Measurements from ENCODE around the gene ARGLU1. TPM values are rescaled to one million over a fixed set of nuclear protein-coding genes. Genes with fewer than 3 reads are reported as not detected.

Gene ARGLU1
- total RNA-seq, 1 experiment from 2014 or later, result 96.9 TPM

DNA sequence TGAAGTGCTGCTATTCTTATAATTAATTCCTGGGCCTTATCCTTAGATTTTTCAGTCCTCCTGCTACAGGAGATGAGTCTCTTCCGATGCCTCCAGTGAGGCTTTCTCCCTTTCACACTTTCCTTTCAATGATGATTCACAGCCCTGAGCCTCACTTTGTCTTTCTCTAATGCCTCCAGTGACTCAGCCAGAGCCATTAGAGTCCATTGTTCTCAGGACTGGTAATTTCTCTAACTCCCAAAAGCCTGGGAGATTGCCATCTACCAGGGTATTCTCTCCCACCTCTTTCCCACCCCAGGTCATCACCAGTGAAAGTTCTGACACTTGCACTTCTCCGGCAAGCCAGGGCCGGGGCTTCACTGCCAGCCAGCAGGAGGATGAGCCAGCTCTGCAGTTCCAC is 49.6 kb upstream of the ARGLU1 start:
- H3K4ac ChIP-seq (ENCODE audit: low read depth, low read length), result no peak overlapping the region
- H2BK120ac ChIP-seq (ENCODE audit: low read depth, low read length, poor library complexity, severe bottlenecking), result no peak overlapping the region
- H3K27me3 ChIP-seq (ENCODE audit: insufficient read depth, low read length), result no peaks in the 10 kb centered on the region; the same call in 1 of the 2 replicates
- no peak overlapping the region for H3T11ph ChIP-seq (ENCODE audit: low read length)
- Mint-ChIP-seq H3K4me3 (no peak overlapping the region), H3K9me3 (no peaks in the 10 kb centered on the region; a peak in 1 of 5 replicates), H3K27ac (peak overlapping the region; percentile 2 to 49 (median 5); a peak in 3 of 7 replicates), H3K4me1 (peaks cover 15 to 19% of the 10 kb centered on the region in 2 experiments), H3K36me3 (ENCODE audit: insufficient read depth in 1 of 3, low read depth in 3 of 3) (no peaks in the 10 kb centered on the region; a peak in 1 of 7 replicates), H3K27me3 (ENCODE audit: low read depth) (0 out of 2 replicates have a peak, but pooled peaks cover 2% of the 10 kb centered on the region)
- no peak overlapping the region for H2BK20ac ChIP-seq (ENCODE audit: low read depth, low read length, poor library complexity, severe bottlenecking)
- H3K18ac ChIP-seq (ENCODE audit: insufficient read length, low read depth, low read length), result no peak overlapping the region
- H2BK15ac ChIP-seq (ENCODE audit: low read depth, low read length), result no peak overlapping the region
- H3K4me2 ChIP-seq (ENCODE audit: insufficient read depth, insufficient read length, low read length), result no peak overlapping the region
- no CpG with 5 or more reads among the region's 3 CpGs for WGBS (ENCODE audit: extremely low coverage, insufficient read length, low lambda C conversion rate)
- no peaks in the 10 kb centered on the region; the same call in 1 of the 2 replicates for H3K4me1 ChIP-seq (ENCODE audit: insufficient read depth, low read length)
- no peak overlapping the region for H2AFZ ChIP-seq (ENCODE audit: low read length)
- H4K8ac ChIP-seq (replicated peaks; ENCODE audit: insufficient read length, low read depth, low read length), result no peak overlapping the region
- H4K5ac ChIP-seq (ENCODE audit: insufficient read length, low read depth, low read length), result no peak overlapping the region
- no peak overlapping the region for H3K14ac ChIP-seq (ENCODE audit: insufficient read depth, low read length)
- no peak overlapping the region for H3K23ac ChIP-seq (ENCODE audit: insufficient read length, low read depth, low read length)
- no peaks in the 10 kb centered on the region for H3K23me2 ChIP-seq (ENCODE audit: insufficient read length, low read depth, low read length, poor library complexity, severe bottlenecking)
- TF ChIP-seq, protein P1, sequence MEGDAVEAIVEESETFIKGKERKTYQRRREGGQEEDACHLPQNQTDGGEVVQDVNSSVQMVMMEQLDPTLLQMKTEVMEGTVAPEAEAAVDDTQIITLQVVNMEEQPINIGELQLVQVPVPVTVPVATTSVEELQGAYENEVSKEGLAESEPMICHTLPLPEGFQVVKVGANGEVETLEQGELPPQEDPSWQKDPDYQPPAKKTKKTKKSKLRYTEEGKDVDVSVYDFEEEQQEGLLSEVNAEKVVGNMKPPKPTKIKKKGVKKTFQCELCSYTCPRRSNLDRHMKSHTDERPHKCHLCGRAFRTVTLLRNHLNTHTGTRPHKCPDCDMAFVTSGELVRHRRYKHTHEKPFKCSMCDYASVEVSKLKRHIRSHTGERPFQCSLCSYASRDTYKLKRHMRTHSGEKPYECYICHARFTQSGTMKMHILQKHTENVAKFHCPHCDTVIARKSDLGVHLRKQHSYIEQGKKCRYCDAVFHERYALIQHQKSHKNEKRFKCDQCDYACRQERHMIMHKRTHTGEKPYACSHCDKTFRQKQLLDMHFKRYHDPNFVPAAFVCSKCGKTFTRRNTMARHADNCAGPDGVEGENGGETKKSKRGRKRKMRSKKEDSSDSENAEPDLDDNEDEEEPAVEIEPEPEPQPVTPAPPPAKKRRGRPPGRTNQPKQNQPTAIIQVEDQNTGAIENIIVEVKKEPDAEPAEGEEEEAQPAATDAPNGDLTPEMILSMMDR (conservative IDR thresholded peaks at IDR 0.05), result no peak
- no peak overlapping the region for H2BK12ac ChIP-seq (ENCODE audit: insufficient read length, low read depth, low read length)
- H3K56ac ChIP-seq (ENCODE audit: insufficient read length, low read depth, low read length), result no peak overlapping the region
- no peak overlapping the region for H3K27ac ChIP-seq (ENCODE audit: insufficient read length, low read depth, low read length)
- no peak overlapping the region for H4K91ac ChIP-seq (ENCODE audit: insufficient read length, low read depth, low read length)
- H4K20me1 ChIP-seq (ENCODE audit: control insufficient read depth, insufficient read depth, insufficient read length), result no peaks in the 10 kb centered on the region
- H2AK5ac ChIP-seq (ENCODE audit: insufficient read length, low read length), result no peak overlapping the region
- H3K9me3 ChIP-seq (ENCODE audit: control insufficient read depth, low read depth, low read length), result no peaks in the 10 kb centered on the region
- no peaks in the 10 kb centered on the region for H3K79me2 ChIP-seq (ENCODE audit: insufficient read depth, low read length)
- DNase-seq, result peak; percentile 48
- no peak overlapping the region for H2BK5ac ChIP-seq (ENCODE audit: insufficient read length, low read length)
- no peaks in the 10 kb centered on the region for H3K79me1 ChIP-seq (ENCODE audit: insufficient read depth, low read depth, low read length, poor library complexity, severe bottlenecking)
- H3K9ac ChIP-seq (ENCODE audit: extremely low read depth, insufficient read length, low read length), result no peak overlapping the region
